ENCODE data around the gene ID2.

Gene ID2

GRCh38 chr2:8678731-8679566, 2.9 kb upstream of the ID2 start (continued):
- peak; percentile 35; the same call in 1 of the 2 replicates for TF ChIP-seq ZNF335 (tag by site-specific recombination; conservative IDR thresholded peaks at IDR 0.05)
- TF ChIP-seq SP2 (tag by site-specific recombination; IDR thresholded peaks at IDR 0.05), result peak; percentile 43
- TF ChIP-seq ZBTB10 (tag by site-specific recombination; IDR thresholded peaks at IDR 0.05), result no peak
- no peak for TF ChIP-seq PRDM6 (tag by site-specific recombination; IDR thresholded peaks at IDR 0.05)
- TF ChIP-seq ZBTB11 (tag by site-specific recombination; conservative IDR thresholded peaks at IDR 0.05; ENCODE audit: low read depth), result no peak
- TF ChIP-seq ZNF488 (tag by site-specific recombination; IDR thresholded peaks at IDR 0.05), result no peak
- 0 out of 2 replicates have a peak, but pooled peaks have one; percentile 29 for TF ChIP-seq ZSCAN30 (tag by site-specific recombination; IDR thresholded peaks at IDR 0.05)
- peak; percentile 34; the same call in 1 of the 2 replicates for TF ChIP-seq ZBTB8A (tag by site-specific recombination; IDR thresholded peaks at IDR 0.05)
- peak; percentile 70 for TF ChIP-seq SP3 (tag by site-specific recombination; IDR thresholded peaks at IDR 0.05)
- TF ChIP-seq OSR2 (tag by site-specific recombination; IDR thresholded peaks at IDR 0.05), result no peak
- peak; percentile 66 for TF ChIP-seq PATZ1 (tag by site-specific recombination; IDR thresholded peaks at IDR 0.05)
- TF ChIP-seq HOXC10 (CRISPR knock-in tag; IDR thresholded peaks at IDR 0.05), result no peak
- no peak for TF ChIP-seq ZNF211 (tag by site-specific recombination; IDR thresholded peaks at IDR 0.05; ENCODE audit: low read depth)
- TF ChIP-seq ZNF2 (tag by site-specific recombination; IDR thresholded peaks at IDR 0.05), result 0 out of 2 replicates have a peak, but pooled peaks have one; percentile 37
- no peak for TF ChIP-seq ZNF701 (tag by site-specific recombination; IDR thresholded peaks at IDR 0.05)
- no peak for TF ChIP-seq TSHZ1 (tag by site-specific recombination; IDR thresholded peaks at IDR 0.05; ENCODE audit: borderline replicate concordance)
- no peak for TF ChIP-seq ZNF548 (tag by site-specific recombination; IDR thresholded peaks at IDR 0.05)
- no peak for TF ChIP-seq ZNF561 (tag by site-specific recombination; IDR thresholded peaks at IDR 0.05; ENCODE audit: borderline replicate concordance)
